ENCODE measurements around the gene ACOD1. TPM values are rescaled to one million over a fixed set of nuclear protein-coding genes. Genes with fewer than 3 reads are reported as not detected.
A peak's percentile ranks its signal among the peaks of the same experiment; 100 is the strongest.

ACOD1 gene
- total and polyA plus RNA-seq, 3 donors from 2014 or later: 0.12 TPM; not detected in 2

DNA sequence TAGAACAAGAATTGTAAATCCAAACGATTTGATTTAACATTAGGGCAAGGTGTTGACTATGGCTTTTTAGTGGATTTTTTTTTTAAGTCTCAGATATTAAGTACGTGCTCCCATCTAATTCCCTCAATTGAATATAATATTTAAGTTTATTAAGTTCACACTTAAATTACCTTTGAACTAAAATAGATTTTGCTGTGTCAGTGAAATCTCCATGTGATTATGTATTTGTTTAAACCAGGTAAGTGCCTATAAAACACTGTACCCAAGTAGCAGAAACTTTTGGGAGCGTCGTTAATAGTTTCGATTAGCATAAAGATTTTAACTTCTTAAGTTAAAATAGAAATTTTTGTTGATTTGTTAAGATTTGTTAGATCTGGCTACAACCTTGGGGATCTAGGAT, 45.2 kb downstream of the ACOD1 start:
- Histone ChIP-seq H3K27ac (peak overlapping the region in 1 of 2 donors; percentile 98), H3K36me3 (ENCODE audit: low read depth, missing control alignments) (no peaks in the 10 kb centered on the region), H3K4me3 (no peak overlapping the region), H3K4me1 (peaks cover 14% of the 10 kb centered on the region), H3K27me3 (no peaks in the 10 kb centered on the region), H3K9me3 (no peaks in the 10 kb centered on the region)
- intact Hi-C loops (cut with DNase I; ENCODE audit: low total_unique reads): no loop called here
- no peak for DNase-seq
- TF ChIP-seq, protein P1, sequence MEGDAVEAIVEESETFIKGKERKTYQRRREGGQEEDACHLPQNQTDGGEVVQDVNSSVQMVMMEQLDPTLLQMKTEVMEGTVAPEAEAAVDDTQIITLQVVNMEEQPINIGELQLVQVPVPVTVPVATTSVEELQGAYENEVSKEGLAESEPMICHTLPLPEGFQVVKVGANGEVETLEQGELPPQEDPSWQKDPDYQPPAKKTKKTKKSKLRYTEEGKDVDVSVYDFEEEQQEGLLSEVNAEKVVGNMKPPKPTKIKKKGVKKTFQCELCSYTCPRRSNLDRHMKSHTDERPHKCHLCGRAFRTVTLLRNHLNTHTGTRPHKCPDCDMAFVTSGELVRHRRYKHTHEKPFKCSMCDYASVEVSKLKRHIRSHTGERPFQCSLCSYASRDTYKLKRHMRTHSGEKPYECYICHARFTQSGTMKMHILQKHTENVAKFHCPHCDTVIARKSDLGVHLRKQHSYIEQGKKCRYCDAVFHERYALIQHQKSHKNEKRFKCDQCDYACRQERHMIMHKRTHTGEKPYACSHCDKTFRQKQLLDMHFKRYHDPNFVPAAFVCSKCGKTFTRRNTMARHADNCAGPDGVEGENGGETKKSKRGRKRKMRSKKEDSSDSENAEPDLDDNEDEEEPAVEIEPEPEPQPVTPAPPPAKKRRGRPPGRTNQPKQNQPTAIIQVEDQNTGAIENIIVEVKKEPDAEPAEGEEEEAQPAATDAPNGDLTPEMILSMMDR (IDR thresholded peaks at IDR 0.05): no peak
- TF ChIP-seq POLR2A (IDR thresholded peaks at IDR 0.05): no peak
- WGBS, 2 donors: 74 to 83% methylated on average over 5 of the region's 5 CpGs

DNA sequence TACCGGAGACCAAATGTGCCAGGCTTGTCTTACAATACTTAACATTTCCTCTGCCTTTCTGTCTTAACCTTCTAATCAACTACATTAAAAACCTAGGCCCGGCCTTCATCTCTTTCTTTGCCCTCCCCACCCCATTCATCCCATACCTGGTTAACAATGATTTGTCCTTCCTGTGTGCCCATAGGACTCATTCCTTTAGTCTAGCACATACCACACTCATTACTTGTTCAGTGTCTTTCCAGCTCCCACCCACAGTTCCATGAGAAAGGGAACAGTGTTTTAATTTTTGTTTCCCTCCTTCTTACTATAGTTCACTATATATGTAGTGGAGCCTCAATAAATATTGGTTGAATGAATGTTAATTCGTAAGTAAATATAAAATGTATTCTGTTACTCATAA, 46.0 kb downstream of the ACOD1 start:
- TF ChIP-seq POLR2A (IDR thresholded peaks at IDR 0.05): no peak
- TF ChIP-seq, protein P1 (IDR thresholded peaks at IDR 0.05): no peak
- Histone ChIP-seq H3K27me3 (no peaks in the 10 kb centered on the region), H3K9me3 (no peaks in the 10 kb centered on the region), H3K27ac (no peak overlapping the region), H3K36me3 (ENCODE audit: low read depth, missing control alignments) (no peaks in the 10 kb centered on the region), H3K4me3 (no peak overlapping the region), H3K4me1 (peaks cover 14% of the 10 kb centered on the region)
- WGBS, 2 donors: 94% methylated on average over 3 of the region's 3 CpGs
- no peak for DNase-seq
- intact Hi-C loops (cut with DNase I; ENCODE audit: low total_unique reads): no loop called here

DNA sequence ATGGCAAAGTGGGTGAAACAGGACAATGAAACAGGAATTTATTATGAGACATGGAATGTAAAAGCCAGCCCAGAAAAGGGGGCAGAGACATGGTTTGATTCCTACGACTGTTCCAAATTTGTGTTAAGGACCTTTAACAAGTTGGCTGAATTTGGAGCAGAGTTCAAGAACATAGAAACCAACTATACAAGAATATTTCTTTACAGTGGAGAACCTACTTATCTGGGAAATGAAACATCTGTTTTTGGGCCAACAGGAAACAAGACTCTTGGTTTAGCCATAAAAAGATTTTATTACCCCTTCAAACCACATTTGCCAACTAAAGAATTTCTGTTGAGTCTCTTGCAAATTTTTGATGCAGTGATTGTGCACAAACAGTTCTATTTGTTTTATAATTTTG, 52.2 kb downstream of the ACOD1 start:
- Histone ChIP-seq H3K27ac (no peak overlapping the region), H3K4me1 (peaks cover 14% of the 10 kb centered on the region)

DNA sequence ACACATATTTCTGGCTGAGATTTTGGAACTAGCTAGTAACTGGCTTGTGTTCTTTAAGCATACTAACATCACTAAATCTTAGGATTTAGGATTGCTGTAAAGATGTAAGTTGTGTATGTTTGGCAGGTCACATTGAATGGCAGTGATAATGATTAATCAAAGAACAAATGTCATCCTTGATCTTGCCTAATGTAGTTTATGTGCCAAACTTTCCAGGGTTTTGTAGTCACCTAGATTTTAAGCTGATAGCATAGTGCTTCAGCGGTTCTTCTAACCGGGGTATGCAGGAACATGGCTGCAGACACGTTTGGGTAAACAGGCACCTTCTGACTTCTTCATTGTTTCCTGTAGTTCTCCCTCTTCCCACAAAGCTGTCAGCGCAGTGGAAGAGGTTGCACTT, 53.2 kb downstream of the ACOD1 start:
- H3K4me3 ChIP-seq: no peak overlapping the region
- peak overlapping the region in 1 of 2 donors; percentile 46 for H3K27ac ChIP-seq
- intact Hi-C loops (cut with DNase I; ENCODE audit: low total_unique reads): no loop called here
- no peak for DNase-seq
- no peaks in the 10 kb centered on the region for H3K36me3 ChIP-seq (ENCODE audit: low read depth, missing control alignments)
- H3K4me1 ChIP-seq: peaks cover 14% of the 10 kb centered on the region
- no peaks in the 10 kb centered on the region for H3K27me3 ChIP-seq
- WGBS, 2 donors: 51 to 56% methylated on average over 4 of the region's 4 CpGs
- TF ChIP-seq, protein P1 (IDR thresholded peaks at IDR 0.05): no peak
- no peak for TF ChIP-seq POLR2A (IDR thresholded peaks at IDR 0.05)
- H3K9me3 ChIP-seq: no peaks in the 10 kb centered on the region

More for the DNA sequence above, 52.2 kb downstream of the ACOD1 start:
- TF ChIP-seq POLR2A (IDR thresholded peaks at IDR 0.05): no peak
- TF ChIP-seq, protein P1 (IDR thresholded peaks at IDR 0.05): no peak
- H3K9me3 ChIP-seq: no peaks in the 10 kb centered on the region
- H3K4me3 ChIP-seq: no peak overlapping the region
- no peak for DNase-seq
- H3K36me3 ChIP-seq (ENCODE audit: low read depth, missing control alignments): no peaks in the 10 kb centered on the region
- no peaks in the 10 kb centered on the region for H3K27me3 ChIP-seq
- intact Hi-C loops (cut with DNase I; ENCODE audit: low total_unique reads): no loop called here
- WGBS, 2 donors: 38 to 61% methylated on average over 1 of the region's 1 CpG

DNA sequence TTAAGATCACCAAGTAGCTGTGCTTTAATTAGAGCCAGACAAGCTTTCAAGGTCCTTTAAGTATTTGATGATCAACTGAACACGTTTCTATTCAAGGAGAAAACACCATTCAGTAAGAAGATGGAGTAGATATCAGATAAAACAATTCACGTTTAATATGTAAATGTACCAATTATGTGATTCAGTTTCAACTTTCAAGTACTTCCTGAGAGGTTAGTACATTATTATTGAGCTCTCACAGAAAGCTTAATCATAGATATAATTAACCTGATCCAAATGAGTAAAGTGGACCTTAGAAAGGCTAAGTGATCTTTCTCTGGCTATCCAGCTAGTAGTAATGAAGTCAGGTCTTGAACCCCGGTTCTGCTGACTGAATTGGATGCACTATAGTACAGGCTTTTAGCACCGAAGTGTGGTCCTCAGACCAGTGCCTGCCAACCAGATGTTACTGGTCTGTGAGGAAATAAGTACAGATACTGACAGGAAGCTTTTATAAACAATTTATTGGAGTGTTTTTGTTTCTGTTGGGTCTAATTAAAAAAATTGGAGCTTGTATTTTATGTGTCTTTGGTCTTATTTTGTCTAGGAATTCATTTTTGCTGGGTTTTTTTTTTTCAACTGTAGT, 53.8 kb downstream of the ACOD1 start:
- Histone ChIP-seq H3K4me3 (no peak overlapping the region), H3K27ac (peak overlapping the region in 1 of 2 donors; percentile 46), H3K4me1 (peaks cover 14% of the 10 kb centered on the region), H3K27me3 (no peaks in the 10 kb centered on the region), H3K9me3 (no peaks in the 10 kb centered on the region), H3K36me3 (ENCODE audit: low read depth, missing control alignments) (no peaks in the 10 kb centered on the region)
- TF ChIP-seq POLR2A (IDR thresholded peaks at IDR 0.05): no peak
- TF ChIP-seq, protein P1 (IDR thresholded peaks at IDR 0.05): no peak
- intact Hi-C loops (cut with DNase I; ENCODE audit: low total_unique reads): no loop called here
- WGBS, 2 donors: 26 to 31% methylated on average over 4 of the region's 4 CpGs
- DNase-seq: no peak
